GM18520 (cell line): ENCODE results near the gene WDR54.
"Not testable (repeated sequence)": the region's sequence is repeated elsewhere in the genome, so short reads cannot be mapped to it uniquely, and the experiment has no call there.

Experiments
- ATAC-seq: cut with Tn5 transposase; IDR thresholded peaks from one replicate; pipeline ENCODE4 v1.9.1; 2021; ENCODE audit not compliant: unreplicated experiment

WDR54 gene

GRCh38 chr2:74428675-74429074 lies 7.1 kb downstream of the WDR54 start:
- no peak for ATAC-seq

GRCh38 chr2:74429487-74430451 lies 8.2 kb downstream of the WDR54 start:
- ATAC-seq = no peak

GRCh38 chr2:74430502-74430901 lies 9.0 kb downstream of the WDR54 start:
- ATAC-seq = no peak

GRCh38 chr2:74436111-74436805 lies 14.7 kb downstream of the WDR54 start:
- ATAC-seq = no peak

GRCh38 chr2:74436848-74437695 lies 15.5 kb downstream of the WDR54 start:
- no peak for ATAC-seq

- ATAC-seq = no peak
Observed at GRCh38 chr2:74438248-74438647, 16.7 kb downstream of the WDR54 start.

- ATAC-seq = no peak
Observed at GRCh38 chr2:74439373-74439772, 17.8 kb downstream of the WDR54 start.

- ATAC-seq = no peak
Observed at GRCh38 chr2:74439803-74440377, 18.4 kb downstream of the WDR54 start.

- peak; percentile 72 for ATAC-seq
Observed at GRCh38 chr2:74440378-74441169, 19.0 kb downstream of the WDR54 start.

- no peak for ATAC-seq
Observed at GRCh38 chr2:74441170-74441689, 19.7 kb downstream of the WDR54 start.

GRCh38 chr2:74441690-74442482 lies 20.4 kb downstream of the WDR54 start, which contains the start of gene RTKN:
Gene RTKN, minus strand, starts transcription at chr2:74441937. Its CDS starts 121 bp downstream, at chr2:74441816.
- no peak for ATAC-seq

GRCh38 chr2:74442483-74443297 lies 21.2 kb downstream of the WDR54 start:
- not testable (repeated sequence) for ATAC-seq

- no peak for ATAC-seq
Observed at GRCh38 chr2:74444498-74445318, 23.2 kb downstream of the WDR54 start.

GRCh38 chr2:74447230-74447999 lies 25.9 kb downstream of the WDR54 start:
- no peak for ATAC-seq

- ATAC-seq = no peak
Observed at GRCh38 chr2:74448771-74449170, 27.2 kb downstream of the WDR54 start.

GRCh38 chr2:74450570-74451190 lies 29.1 kb downstream of the WDR54 start:
- no peak for ATAC-seq
